Stimulated activated CD4-positive, alpha-beta T cell treated with anti-CD3 and anti-CD28 coated beads, Interleukin-15, amount 100 ng/mL, for 48 hours (primary cell): ENCODE data around the gene GYPC.

Source experiments
- DNase-seq, 2 donors: peaks; one replicate each; pipeline ENCODE4 v3.0.0-alpha.2; 2020; ENCODE audit warnings: low read depth in 2 of 2

Gene GYPC

DNA sequence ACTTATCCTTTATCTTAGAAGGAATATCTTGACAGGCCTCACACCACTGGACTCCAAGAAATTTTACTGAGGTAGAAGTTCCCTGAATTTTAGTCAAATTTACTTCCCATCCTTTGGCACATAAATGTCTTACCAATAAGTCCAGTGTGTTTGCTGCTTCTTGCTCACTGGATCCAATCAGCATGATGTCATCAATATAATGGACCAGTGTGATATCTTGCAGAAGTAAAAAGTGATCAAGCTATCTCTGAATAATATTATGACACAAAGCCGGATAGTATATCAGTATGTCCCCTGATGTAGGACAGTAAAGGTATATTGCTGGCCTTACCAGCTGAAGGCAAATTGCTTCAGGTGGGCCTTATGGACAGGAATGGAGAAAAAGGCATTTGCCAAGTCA is 6.9 kb upstream of the GYPC start:
- DNase-seq = no peak

DNA sequence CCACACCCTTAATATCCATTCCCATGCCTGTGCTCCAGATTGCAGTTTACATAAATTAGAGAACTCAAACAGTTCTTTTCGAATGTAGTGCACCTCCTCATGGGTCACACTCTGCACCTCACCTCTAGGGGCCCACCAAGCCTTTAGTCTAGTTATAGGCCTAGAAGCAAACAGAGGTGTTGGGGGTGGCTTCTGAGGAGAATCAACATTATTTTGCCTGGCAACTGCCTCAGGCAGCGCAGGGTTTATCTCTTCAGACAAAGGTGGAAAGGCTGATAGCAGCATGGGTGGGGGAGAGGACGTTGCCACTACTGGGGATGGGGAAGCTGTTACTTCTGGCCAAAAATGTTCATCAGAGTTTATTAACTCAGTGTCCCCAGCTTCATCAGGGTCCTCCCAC is 5.0 kb upstream of the GYPC start:
- no peak for DNase-seq

DNA sequence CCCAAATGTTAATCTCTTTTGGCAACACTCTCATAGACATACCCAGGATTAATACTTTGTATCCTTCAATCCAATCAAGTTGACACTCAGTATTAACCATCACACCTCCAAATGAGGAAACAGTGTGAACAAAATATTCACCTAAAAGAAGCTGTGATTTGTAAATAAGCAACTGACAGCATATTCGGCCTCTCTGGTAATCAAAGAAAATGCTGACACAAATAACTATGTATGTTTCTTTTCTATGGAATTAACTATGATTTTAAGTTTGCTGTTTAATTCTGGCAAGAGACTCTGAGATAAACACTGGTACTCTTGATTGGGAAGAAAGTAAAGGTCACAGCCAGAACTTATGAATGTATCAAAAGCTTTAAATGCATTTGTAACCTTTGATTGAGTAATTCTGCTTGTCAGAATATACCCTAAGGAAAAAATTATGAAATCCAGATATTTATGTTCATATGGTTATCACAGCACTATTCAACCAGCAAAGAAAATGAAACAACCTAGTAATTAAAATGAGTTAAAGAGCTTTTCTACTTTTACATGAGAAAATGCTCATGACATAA is 3.6 kb upstream of the GYPC start:
- no peak for DNase-seq

DNA sequence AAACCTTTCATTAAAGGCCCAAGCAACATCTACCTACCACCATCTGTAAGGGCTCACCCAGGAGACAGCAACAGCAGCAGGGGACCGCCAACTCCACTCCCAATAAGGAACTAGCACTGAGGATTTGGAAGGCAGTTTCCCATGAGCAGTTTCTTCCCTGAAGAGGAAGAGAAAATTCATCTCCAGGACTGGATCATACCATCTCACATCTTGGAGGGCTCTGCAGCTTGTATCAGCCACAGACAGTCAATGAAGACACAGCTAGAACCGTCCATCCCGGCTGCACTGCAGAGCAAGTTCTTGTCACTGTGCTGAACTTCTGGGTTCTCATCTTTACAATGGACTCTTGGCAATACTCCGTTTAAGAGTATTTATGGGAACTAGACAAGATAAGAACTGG is 2.8 kb upstream of the GYPC start:
- no peak for DNase-seq

DNA sequence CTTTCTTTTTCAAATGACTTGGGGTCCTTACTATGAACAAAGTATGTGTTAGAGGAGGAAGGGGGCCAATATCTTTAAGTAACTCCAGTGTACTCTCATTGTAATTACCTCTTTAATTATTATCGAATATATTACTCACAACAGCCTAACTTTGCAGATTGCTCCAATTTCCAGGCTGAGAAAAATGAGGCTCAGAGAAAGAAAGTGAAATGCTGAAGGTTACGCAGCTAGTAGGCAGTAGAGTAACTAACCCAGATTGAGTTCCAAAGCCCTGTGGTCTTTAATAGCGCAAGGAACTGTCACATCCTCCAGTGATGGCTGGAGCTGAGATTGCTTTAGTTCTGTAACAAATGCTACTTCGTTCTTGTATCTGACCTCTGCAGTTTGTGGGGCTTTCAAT is 2.2 kb upstream of the GYPC start:
- DNase-seq = no peak

DNA sequence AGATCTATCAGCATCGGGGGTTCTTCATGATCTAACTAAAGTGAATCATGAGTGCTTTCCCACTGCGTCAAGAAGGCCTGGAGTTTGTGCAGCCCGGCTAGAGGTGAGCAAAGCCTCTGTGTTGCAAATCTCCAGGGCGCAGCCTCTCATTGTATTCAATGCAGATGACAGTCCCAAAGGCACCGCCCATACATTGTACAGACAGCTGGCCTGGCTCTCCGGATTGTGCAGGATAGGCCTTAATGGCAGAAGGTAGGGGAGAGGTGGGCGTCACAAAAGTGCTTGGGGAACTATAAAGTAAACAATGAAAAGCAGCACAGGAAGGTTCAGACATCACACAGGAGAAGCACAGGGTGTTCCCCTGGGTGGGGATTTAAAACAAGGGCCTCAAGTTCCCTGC is 907 bp upstream of the GYPC start:
- DNase-seq = no peak

DNA sequence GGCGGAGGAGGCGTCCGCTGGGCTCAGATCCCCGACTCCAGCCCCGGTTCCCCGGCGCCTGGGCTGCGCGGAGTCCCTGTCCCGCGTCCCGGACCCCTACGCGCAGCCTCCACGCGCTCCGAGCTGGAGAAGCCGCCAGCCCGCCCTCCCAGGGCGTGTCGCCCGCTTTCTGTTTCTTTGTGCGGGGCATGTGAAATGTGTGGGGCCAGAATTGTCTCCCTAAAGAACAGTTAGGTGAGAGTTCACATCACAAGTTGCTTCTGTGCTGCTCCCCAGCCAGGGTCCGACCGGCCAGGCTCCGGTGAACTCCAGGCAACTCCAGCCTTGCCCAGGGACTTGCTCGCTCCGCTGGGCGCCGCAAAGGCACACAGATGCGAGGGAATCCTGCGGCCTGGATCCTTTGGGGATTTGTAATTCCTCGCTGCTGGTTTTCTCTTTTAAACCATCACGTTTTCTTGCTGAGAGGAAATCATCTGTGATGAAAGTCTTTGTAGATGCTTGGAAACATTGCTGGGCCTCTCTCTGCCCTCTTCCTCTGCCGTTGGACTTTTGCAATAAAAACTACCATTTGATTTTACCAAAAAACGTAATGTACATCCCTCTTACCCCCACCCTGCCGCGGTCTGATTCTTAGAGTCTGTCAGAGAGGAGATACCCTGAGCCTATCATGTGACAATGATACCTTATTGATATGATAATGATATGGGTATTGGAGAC is 631 bp downstream of the GYPC start:
- DNase-seq = peak in 1 of 2 donors; percentile 33

DNA sequence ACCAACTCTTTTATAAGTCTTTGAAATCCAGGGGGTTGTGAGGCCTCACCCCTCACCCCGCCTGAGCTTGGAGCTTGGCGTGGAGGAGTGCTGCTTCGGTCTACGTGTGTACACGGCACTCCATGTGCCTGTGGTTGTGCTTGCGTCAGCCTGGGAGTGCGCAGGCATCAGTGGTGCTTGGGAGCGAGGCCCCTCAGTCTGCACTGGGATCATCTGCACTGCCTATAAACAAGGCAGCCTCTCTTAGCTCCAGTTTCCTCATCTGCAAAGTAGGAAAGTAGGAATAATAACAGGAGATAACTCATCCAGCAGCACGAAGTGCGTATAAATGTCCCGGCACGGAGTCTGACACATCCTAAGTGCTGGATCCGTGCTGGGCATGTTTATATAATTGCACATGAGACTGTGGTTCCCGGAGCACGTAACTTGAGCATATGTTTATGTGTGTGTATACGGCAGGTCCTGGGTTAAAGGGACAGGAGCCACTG is 1.2 kb downstream of the GYPC start:
- DNase-seq = peak in 1 of 2 donors; percentile 27

DNA sequence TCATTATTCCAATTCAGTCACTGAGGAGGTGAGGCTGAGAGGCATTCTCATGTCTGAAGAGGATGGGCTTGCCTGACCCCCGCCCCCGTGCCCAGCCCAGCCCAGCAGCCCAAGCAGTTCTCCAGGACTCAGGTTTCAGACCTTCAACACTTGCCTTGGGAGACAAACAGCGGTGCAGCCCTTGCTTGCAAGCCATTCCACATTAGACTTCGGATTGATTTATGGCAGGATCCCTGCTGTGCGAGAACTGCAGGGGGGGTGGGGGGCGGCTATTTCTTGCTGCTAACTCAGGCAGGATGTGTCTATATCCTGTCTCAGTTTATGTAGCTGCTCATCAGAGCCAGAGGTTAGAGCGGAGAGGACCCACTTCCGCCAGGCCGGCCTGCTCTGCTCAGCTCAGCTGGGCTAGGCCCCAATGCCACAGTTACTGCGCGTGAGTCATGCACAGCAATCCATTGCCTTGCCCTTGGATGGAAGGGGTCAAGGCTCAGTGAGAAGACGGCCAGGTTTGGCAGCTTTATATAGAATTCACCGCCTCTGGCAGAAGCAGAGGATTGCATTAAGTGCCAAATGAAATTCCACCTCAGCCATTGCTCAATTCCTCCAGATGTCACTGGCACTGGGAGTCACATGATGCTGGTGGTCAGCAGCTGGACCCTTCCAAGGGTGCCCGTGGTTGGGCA is 1.8 kb downstream of the GYPC start:
- peak; percentile 62 to 65 for DNase-seq

DNA sequence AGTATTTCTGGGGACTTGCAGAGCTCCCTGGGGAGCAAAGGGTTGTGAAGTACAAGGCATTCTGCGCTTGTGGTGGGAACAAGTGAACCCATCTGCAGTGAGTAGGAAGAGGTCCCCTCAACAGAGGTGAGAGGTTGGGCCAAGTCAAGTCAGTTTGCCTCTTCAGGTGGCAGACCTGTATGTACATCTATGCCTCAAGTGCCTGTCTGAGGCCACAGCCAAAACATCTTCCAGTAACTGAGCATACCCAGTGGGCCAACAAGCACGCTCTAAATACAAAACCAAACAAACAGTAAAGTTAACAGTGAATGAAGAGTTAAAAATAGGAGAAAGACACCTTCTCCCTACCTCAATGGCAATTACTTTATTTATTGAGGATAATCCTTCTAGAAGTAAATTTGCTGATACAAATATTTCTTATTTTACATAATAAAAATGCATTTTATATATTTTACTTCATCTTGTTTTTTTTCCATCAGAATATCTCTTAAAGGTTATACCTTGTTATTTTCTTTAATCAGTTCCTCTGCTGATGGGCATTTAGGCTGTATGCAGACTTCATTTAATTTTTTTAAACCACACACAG is 2.5 kb downstream of the GYPC start:
- DNase-seq = no peak

DNA sequence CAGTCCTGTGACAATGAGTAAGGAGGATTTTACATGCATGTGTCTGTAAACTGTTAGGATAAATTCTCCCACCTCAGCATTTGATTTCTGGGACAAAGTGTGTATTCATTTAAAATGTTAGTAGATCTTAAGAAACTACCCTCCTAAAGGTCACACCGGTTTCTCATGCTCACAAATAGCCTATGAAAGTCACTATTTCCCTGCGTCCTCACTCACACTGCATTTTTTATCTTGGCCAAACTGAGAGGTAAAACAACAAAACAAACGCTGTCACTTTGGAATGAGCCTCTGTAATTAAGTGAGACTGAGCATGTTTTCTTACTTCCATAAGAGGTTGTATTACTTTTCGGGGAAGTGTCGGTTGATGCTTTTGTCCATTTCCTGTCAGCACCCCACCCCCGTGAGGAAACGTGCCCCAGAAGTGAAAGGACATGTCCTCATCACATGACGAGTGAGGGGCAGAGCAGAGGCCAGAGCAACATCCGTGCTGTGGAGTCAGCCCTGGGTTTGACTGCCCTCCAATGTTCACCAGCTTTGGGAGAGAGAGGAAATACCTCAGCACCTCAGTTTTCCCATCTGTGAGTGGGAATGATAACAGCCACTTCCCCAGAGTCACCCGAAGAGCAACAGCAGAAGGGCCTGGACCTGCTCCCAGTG is 3.1 kb downstream of the GYPC start:
- peak; percentile 49 to 61 for DNase-seq

DNA sequence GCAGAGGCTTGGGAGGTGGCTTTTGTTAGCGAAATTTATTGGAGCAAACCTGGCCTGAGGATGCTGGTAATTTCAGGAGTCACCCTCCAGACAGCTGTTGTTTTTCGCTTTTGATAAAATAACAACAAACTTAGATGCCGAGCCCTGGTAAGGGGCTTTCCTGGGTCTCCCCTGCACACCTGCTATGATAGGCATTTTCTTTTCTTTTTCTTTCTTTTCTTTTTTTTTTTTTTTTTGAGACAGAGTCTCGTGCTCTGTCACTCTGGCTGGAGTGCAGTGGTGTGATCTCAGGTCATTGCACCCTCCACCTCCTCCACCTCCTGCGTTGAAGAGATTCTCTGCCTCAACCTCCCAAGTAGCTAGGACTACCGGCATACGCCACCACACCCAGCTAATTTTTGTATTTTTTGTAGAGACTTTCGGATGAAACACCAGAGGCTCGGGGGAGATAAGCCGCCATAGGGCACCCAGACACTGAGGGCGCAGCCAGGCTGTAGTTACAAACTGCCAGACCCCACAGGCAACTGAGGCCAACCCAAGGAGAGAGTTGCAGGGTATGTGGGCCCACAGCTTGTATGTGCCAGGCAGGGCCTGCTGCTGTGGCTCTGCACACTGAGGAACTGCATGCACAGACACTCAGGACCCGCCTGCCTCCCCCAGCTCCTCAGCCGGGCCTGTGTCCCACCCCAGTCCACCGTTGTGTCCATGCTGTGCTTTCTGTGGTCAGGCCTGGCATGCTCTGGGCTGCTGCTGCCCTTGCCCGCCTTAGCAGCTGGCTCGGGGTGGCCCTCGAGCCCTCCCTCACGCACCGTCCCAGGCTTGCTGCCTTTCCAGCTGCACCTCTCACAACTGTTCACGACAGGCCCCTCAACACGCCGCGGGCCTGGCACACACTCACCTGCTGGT is 3.9 kb downstream of the GYPC start:
- DNase-seq = no peak

DNA sequence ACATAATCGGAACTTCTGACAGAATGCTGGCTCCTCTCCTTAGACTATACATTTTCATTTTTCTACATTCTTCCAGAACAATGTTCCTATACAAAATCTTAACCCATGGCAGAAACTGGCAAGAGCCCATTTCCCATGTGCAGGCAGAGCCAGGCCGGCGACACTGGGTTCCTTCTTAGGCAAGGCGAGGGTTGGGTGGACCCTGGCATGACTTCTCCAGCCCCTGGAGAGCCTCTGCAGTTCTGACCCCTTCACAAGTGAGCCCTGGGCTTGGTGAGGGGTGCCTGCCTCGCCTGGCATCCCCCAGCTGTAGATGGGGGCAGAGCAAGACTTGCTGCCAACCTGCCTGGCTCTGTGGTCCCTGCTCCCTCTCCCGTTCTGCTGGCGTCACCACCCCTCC is 5.0 kb downstream of the GYPC start:
- no peak for DNase-seq

DNA sequence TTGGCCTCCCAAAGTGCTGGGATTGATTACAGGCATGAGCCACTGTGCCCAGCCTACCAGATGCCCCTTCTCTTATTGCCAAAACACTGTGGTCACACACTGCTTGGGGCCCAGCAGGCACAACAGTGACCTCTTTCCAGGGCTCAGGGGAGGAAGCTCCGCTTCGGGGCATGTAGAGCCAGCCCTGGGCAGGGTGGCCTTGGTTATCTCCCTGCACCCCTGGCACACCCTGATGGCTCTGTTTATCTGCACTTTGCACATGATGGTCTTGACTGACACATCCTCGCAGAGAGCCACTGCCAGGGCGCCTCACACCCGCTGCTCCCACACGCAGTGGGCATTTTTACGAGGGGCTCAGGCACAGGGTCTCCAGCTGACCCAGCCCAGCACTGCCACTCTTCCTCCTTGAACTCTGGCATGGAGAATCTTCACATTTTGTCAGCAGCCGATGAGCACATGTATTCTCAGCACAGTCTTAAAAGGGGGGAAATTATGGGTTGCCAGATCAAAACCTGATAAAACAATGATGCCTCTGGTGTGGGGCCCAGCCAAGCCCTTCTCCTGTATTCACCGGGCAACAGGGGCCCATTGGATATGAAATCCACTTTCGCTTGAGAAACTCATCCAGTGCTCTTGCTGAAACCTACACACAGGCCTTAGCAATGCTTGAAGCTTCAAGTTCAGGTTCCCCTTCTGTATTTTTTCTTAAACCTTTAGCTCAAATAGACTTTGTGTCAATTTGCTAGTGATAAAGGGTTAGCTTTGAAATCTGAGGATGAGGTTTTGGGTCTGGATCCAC is 5.9 kb downstream of the GYPC start:
- DNase-seq = no peak

DNA sequence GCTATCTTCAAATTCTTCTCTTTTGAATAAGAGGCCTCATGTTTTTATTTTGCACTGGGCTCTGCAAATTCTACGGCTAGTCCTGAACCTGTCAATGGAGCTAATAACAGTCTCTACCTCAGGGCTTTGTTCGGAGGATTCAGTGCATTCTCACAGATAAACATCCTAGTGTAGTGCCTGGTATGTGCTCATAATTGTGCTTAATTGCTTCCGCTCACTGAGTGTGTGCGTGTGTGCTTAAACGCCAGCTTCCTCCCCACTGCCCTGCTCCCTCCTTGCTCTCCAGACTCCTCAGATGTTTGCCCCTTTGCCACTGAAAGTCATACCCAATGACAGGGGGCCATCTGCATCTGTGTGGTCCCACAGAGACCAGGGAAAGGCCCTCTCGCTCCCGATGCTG is 6.7 kb downstream of the GYPC start:
- DNase-seq = no peak

DNA sequence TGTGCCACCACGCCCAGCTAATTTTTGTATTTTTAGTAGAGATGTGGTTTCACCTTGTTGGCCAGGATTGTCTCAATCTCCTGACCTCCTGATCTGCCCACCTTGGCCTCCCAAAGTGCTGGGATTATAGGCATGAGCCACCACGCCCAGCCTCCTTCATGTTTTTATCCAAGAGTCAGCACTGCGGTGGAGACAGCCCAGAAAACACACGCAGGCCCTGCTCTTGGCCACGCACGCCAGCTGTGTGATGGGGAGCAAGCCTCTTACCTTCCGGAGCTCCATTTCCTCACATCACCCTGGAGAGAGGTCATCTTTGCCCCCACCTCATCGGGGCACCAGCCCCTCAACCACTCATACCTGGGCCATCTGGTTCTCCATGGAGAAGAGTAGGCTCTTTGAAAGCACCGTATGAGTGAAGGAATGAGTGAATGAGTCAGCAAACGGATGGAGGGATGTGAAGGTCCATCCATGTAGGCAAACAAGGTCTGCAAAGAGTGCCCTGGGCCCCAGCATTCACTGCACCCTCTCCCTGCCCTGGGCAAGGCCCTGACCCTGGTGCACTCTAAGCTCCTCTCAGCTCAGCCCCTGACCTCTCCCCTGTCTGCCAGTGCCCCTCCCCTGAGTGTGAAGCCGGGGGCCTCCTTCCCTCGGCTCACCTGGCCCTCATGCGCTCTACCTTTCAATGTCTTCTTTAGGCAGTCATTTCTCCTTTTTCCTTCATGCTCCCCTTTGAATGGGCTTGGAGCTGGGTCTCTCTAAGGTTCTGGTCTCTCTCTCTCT is 7.4 kb downstream of the GYPC start:
- DNase-seq = no peak

DNA sequence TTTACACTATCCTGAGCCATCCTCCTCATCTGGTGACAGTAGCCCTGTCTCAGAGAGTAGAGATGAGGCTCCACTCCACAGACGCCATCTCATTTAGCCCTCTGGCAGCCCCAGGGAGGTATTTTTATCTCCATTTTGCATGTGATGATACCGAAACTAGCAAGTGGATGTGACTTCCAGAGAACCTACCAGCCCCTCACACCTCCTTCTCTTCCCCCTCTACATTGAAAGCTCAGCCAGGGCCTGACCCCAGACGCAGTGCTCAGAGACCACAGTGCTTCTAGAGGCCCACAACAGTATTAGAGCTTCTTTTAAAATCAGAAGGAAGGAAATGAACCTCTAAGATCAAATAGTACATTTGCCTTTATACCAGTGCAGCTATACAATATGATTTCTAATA is 8.3 kb downstream of the GYPC start:
- DNase-seq = no peak

DNA sequence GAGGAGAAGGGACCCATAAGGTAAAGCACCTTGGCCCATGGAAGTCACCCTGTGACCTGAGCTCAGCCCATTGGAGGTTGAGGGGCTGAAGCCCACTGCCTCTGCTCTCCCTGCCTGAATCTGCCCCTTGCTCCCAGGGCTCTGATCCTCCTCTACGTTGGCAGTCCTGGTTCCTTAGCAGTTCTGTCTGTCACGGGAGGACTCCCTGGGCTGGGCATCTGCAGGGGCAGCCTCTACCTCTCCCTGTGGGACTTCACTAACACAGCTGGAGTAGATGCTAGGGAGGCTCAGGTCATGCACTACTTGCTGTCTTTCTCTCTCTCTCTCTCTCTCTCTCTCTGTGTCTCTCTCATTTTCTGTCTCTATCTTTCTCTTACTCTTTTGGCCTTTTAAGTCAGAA is 8.7 kb downstream of the GYPC start:
- DNase-seq = no peak

DNA sequence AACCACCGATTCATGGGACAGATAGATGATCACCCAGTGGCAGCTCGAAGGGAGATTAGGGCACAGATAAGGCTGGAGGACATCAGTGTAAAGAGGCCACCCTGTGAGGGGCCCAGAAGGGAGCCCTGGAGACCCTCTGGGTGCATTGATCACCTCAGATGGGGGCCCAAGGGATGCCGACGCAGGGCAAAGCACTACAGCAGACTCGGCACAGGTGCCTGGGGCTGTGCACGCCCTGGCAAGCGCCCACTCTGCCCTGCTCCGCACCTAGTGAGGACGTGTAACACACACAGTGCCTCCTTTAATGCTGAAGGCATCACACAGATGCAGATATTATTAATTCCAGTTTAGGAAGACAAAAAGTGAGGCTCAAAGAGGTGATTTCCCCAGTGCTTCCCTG is 9.5 kb downstream of the GYPC start:
- no peak for DNase-seq

DNA sequence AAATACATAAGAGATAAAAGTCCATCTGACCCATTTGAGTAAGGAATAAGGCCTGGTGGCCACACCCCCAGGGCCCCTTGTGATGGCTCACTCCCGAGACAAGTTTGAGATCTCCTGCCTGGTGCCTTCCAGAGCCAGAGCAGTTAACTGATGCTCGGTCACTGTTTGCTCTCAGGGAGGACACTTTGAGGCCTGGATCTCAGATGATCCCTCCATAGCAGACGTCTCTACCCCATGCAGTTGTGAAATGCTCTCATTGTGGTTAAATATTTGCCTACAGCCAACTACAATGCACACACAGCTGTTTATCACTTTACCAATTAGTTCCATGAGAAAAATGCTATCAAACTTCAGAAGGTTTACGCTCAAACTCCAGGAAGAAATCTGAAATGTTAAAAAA is 12.3 kb downstream of the GYPC start:
- DNase-seq = no peak
